T-cell (primary cell): ENCODE results near the gene LRRTM1. TPM values are rescaled to one million over a fixed set of nuclear protein-coding genes. Genes with fewer than 3 reads are reported as not detected.

Source experiments
- ATAC-seq, 4 experiments: fragments of 200-7000 bp in 3 of 4; fragments of 150-1000 bp in 1 of 4; cut with Tn5 transposase; replicated peaks in 1 of 4; 1 replicate in 3 of 4; 2 replicates in 1 of 4; pipeline ENCODE4 v1.10.0; 2021; ENCODE audit warnings: moderate library complexity in 3 of 4, mild to moderate bottlenecking in 2 of 4, moderate number of reproducible peaks in 1 of 4
- CTCF ChIA-PET, 2 donors: fragments of 300-600 bp; sonication (Branson Sonifier 250); formaldehyde crosslinking; loops; one replicate each; lab custom pipeline; 2022; ENCODE audit warnings: antibody characterized with exemption in 2 of 2; lab: Charles Lee
- POLR2A ChIA-PET, 2 donors: fragments of 300-600 bp; sonication (Branson Sonifier 250); formaldehyde crosslinking; loops; one replicate each; lab custom pipeline; 2022; ENCODE audit warnings: antibody characterized with exemption in 2 of 2; lab: Charles Lee
- DNase-seq, 35 experiments: peaks; one replicate each; pipeline versions ENCODE4 v3.0.0 to v3.0.0-alpha.2; 2013 to 2023
- H3K27ac ChIP-seq: one replicate; pipeline ENCODE4 v1.5.1; 2013; ENCODE audit warnings: low read length
- H3K27me3 ChIP-seq, 2 experiments: replicated peaks in 1 of 2; 1 replicate in 1 of 2; 2 replicates in 1 of 2; pipeline versions ENCODE4 v1.6.1 to v1.7.0; 2013; ENCODE audit warnings: low read length in 1 of 2, mixed read lengths in 1 of 2; ENCODE audit not compliant: control insufficient read depth in 2 of 2, insufficient read depth in 2 of 2; ENCODE audit errors: extremely low read depth in 1 of 2
- H3K36me3 ChIP-seq, 2 donors: 1 replicate in 1 of 2; 2 replicates in 1 of 2; pipeline versions ENCODE4 v1.6.1 to v1.7.0; 2013; ENCODE audit warnings: low read length in 1 of 2; ENCODE audit not compliant: control insufficient read depth in 2 of 2, insufficient read depth in 1 of 2; ENCODE audit errors: extremely low read depth in 1 of 2
- H3K4me1 ChIP-seq, 2 experiments: 1 replicate in 1 of 2; 2 replicates in 1 of 2; pipeline versions ENCODE4 v1.6.1 to v1.7.0; 2013; ENCODE audit warnings: low read length in 2 of 2, mixed read lengths in 1 of 2; ENCODE audit not compliant: insufficient read depth in 2 of 2, control insufficient read depth in 1 of 2; ENCODE audit errors: extremely low read depth in 1 of 2
- H3K4me3 ChIP-seq, 2 donors: 1 replicate in 1 of 2; 2 replicates in 1 of 2; pipeline versions ENCODE4 v1.5.1 to v1.7.0; 2013; ENCODE audit warnings: mild to moderate bottlenecking in 2 of 2, low read length in 1 of 2, moderate library complexity in 1 of 2; ENCODE audit not compliant: control insufficient read depth in 1 of 2; ENCODE audit errors: extremely low read depth in 1 of 2
- H3K9me3 ChIP-seq: 2 replicates; pipeline ENCODE4 v1.7.0; 2013
- H3K27ac Mint-ChIP-seq, 2 donors: one replicate each; pipeline ENCODE4 v1.8.0; 2020 to 2021; ENCODE audit warnings: mild to moderate bottlenecking in 2 of 2, mixed read lengths in 2 of 2
- H3K27me3 Mint-ChIP-seq, 2 donors: one replicate each; pipeline ENCODE4 v1.8.0; 2021 to 2022; ENCODE audit warnings: mixed read lengths in 2 of 2
- H3K36me3 Mint-ChIP-seq: one replicate; pipeline ENCODE4 v1.8.0; 2021; ENCODE audit warnings: mixed read lengths
- H3K4me1 Mint-ChIP-seq, 3 donors: one replicate each; pipeline ENCODE4 v1.8.0; 2020 to 2022; ENCODE audit warnings: mixed read lengths in 3 of 3, mild to moderate bottlenecking in 1 of 3
- H3K4me3 Mint-ChIP-seq, 3 donors: one replicate each; pipeline ENCODE4 v1.8.0; 2020 to 2022; ENCODE audit warnings: mild to moderate bottlenecking in 3 of 3, mixed read lengths in 3 of 3, moderate library complexity in 3 of 3
- H3K9me3 Mint-ChIP-seq, 3 donors: one replicate each; pipeline ENCODE4 v1.8.0; 2020 to 2022; ENCODE audit warnings: mixed read lengths in 3 of 3
- WGBS: methylation state at CpG from one replicate; pipeline ENCODE4 v1.1.5; 2013; ENCODE audit warnings: missing lambda C conversion rate; ENCODE audit not compliant: insufficient coverage; 5-methylcytosine and 5-hydroxymethylcytosine counted together
- total RNA-seq, 35 experiments: library from RNA in 6 of 35; stranded (reverse) in 6 of 35; fragments of 120-200 nt in 1 of 35; gene quantifications; one replicate each; pipeline versions ENCODE4 v1.2.1 to v1.2.4 and lab custom pipeline; 2013 to 2026

LRRTM1 gene
- total RNA-seq, 5 donors from 2014 or later (not counting 1 experiment from before 2014, with no cell fraction given) = not detected

- H3K27me3 Mint-ChIP-seq = peaks cover 0 to 1% of the 10 kb centered on the region in 2 donors
- CTCF ChIA-PET = no interaction called here
Measured at GRCh38 chr2:80326214-80326613, 21.7 kb upstream of the LRRTM1 start.

DNA sequence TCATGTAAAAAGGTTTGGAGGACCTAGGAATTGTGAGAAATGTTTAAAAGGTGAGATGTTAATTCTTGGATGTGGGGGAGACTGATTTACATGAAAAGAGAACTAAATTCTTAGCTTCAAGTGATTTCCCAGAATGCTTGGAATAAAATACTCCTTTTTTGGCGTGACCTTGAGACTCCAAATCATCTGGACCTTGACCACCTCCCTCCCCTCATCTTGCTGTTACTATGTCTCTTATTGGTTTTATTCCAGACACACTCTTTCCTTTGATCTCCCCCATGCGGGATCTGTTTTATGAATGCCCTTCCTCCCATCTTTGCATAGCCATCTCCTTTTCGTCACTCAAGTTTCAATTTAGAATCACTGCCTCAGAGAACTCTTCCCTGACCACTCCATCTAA lies 20.0 kb upstream of the LRRTM1 start:
- 69% methylated on average over 3 of the region's 3 CpGs for WGBS
- Histone ChIP-seq H3K4me1 (no peaks in the 10 kb centered on the region), H3K27me3 (peaks cover 6 to 9% of the 10 kb centered on the region in 2 experiments), H3K36me3 (no peaks in the 10 kb centered on the region), H3K27ac (no peak overlapping the region), H3K9me3 (no peaks in the 10 kb centered on the region), H3K4me3 (no peak overlapping the region)
- no peaks in the 10 kb centered on the region for H3K4me1 Mint-ChIP-seq
- CTCF ChIA-PET = no interaction called here
- no peak overlapping the region for H3K4me3 Mint-ChIP-seq
- no peak overlapping the region for H3K27ac Mint-ChIP-seq
- no peaks in the 10 kb centered on the region for H3K36me3 Mint-ChIP-seq
- POLR2A ChIA-PET = no interaction called here
- H3K9me3 Mint-ChIP-seq = no peaks in the 10 kb centered on the region
- no peak for DNase-seq
- ATAC-seq = no peak
- peaks cover 0 to 4% of the 10 kb centered on the region in 2 donors for H3K27me3 Mint-ChIP-seq

More at GRCh38 chr2:80326214-80326613, 21.7 kb upstream of the LRRTM1 start:
- Histone ChIP-seq H3K9me3 (no peaks in the 10 kb centered on the region), H3K27me3 (peaks cover 6 to 8% of the 10 kb centered on the region in 2 experiments), H3K36me3 (no peaks in the 10 kb centered on the region), H3K4me3 (no peak overlapping the region), H3K4me1 (no peaks in the 10 kb centered on the region), H3K27ac (no peak overlapping the region)
- Mint-ChIP-seq H3K4me1 (no peaks in the 10 kb centered on the region), H3K9me3 (peaks cover 0 to 4% (median 3%) of the 10 kb centered on the region in 3 donors), H3K36me3 (no peaks in the 10 kb centered on the region), H3K27ac (no peak overlapping the region), H3K4me3 (no peak overlapping the region)
- POLR2A ChIA-PET = no interaction called here
- DNase-seq (no peak), ATAC-seq (no peak)

DNA sequence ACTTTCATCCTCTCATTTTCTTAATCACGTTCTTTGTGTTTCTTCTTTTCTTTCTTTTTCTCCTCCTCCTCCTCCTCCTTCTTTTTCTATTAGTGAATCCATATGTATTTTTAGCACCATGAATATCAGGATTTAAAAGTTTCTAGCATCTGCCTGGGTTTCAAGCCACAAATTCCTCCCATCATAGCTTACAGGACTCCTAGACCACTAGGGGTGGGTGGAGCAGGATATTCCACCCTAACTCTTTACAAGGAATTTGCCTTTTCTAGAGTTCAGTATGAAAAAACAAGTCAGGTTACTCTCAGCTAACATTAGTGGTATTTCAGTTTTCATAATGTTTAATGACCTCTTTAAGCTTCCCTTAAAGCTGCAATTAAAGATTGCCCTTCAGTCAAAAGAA lies 19.1 kb upstream of the LRRTM1 start:
- Histone ChIP-seq H3K4me3 (no peak overlapping the region), H3K27me3 (peaks cover 6 to 9% of the 10 kb centered on the region in 2 experiments), H3K27ac (no peak overlapping the region), H3K4me1 (no peaks in the 10 kb centered on the region), H3K9me3 (no peaks in the 10 kb centered on the region), H3K36me3 (no peaks in the 10 kb centered on the region)
- no peaks in the 10 kb centered on the region for H3K36me3 Mint-ChIP-seq
- CTCF ChIA-PET = no interaction called here
- ATAC-seq (no peak), DNase-seq (no peak)
- no peak overlapping the region for H3K4me3 Mint-ChIP-seq
- WGBS = no CpG with 5 or more reads among the region's 1 CpG
- no peaks in the 10 kb centered on the region for H3K9me3 Mint-ChIP-seq
- H3K27ac Mint-ChIP-seq = no peak overlapping the region
- H3K27me3 Mint-ChIP-seq = peaks cover 0 to 4% of the 10 kb centered on the region in 2 donors
- POLR2A ChIA-PET = no interaction called here
- no peaks in the 10 kb centered on the region for H3K4me1 Mint-ChIP-seq

GRCh38 chr2:80322958-80323357 lies 18.4 kb upstream of the LRRTM1 start:
- WGBS = 21% methylated on average over 13 of the region's 14 CpGs
- CTCF ChIA-PET = no interaction called here

GRCh38 chr2:80322311-80322920 lies 17.9 kb upstream of the LRRTM1 start:
- WGBS = 7% methylated on average over 36 of the region's 42 CpGs
- Histone ChIP-seq H3K36me3 (no peaks in the 10 kb centered on the region), H3K27ac (no peak overlapping the region), H3K9me3 (no peaks in the 10 kb centered on the region), H3K4me3 (no peak overlapping the region), H3K4me1 (no peaks in the 10 kb centered on the region), H3K27me3 (peaks cover 6 to 9% of the 10 kb centered on the region in 2 experiments)
- CTCF ChIA-PET = no interaction called here
- no peak overlapping the region for H3K4me3 Mint-ChIP-seq
- no peaks in the 10 kb centered on the region for H3K36me3 Mint-ChIP-seq
- H3K27me3 Mint-ChIP-seq = peaks cover 0 to 4% of the 10 kb centered on the region in 2 donors
- peaks cover 0 to 4% (median 0%) of the 10 kb centered on the region in 3 donors for H3K9me3 Mint-ChIP-seq
- H3K27ac Mint-ChIP-seq = no peak overlapping the region
- H3K4me1 Mint-ChIP-seq = no peaks in the 10 kb centered on the region
- ATAC-seq (no peak), DNase-seq (no peak)
- POLR2A ChIA-PET = no interaction called here

More at GRCh38 chr2:80322958-80323357, 18.4 kb upstream of the LRRTM1 start:
- no peaks in the 10 kb centered on the region for H3K4me1 ChIP-seq
- H3K27ac Mint-ChIP-seq = no peak overlapping the region
- ATAC-seq = no peak
- no peak for DNase-seq
- no peaks in the 10 kb centered on the region for H3K36me3 Mint-ChIP-seq
- H3K4me3 ChIP-seq = no peak overlapping the region
- no peak overlapping the region for H3K4me3 Mint-ChIP-seq
- H3K27ac ChIP-seq = no peak overlapping the region
- peaks cover 6 to 9% of the 10 kb centered on the region in 2 experiments for H3K27me3 ChIP-seq
- H3K27me3 Mint-ChIP-seq = peaks cover 0 to 4% of the 10 kb centered on the region in 2 donors
- H3K4me1 Mint-ChIP-seq = no peaks in the 10 kb centered on the region
- H3K9me3 ChIP-seq = no peaks in the 10 kb centered on the region
- no peaks in the 10 kb centered on the region for H3K36me3 ChIP-seq
- POLR2A ChIA-PET = no interaction called here
- H3K9me3 Mint-ChIP-seq = no peaks in the 10 kb centered on the region

DNA sequence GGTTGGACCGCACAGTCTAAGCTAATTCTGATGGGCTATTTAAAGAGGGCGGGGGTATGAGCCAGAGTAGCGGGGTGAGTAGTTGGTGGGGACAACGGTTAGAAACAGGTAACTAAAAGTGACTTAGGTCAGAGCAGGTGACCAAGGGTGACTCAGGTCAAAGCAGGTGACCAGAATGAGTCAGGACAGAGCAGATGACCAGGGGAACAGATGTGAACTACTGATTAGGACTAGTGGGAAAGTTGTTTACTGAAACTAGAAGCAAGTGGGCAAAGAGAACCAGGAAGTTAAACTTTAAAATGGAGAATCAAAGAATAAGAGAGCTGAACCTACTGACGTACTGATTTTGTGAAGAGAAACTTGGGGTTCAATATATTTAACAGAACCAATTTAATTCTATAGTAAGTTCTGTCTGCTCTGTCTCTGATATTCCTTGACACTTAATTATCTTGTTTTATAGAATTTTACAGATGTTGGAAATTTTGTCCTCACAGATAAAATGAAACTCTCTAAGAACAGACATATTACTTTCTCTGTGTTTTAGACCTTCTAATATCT lies 7.8 kb upstream of the LRRTM1 start:
- Histone ChIP-seq H3K27ac (no peak overlapping the region), H3K27me3 (no peaks in the 10 kb centered on the region), H3K4me1 (no peaks in the 10 kb centered on the region), H3K36me3 (no peaks in the 10 kb centered on the region), H3K4me3 (no peak overlapping the region), H3K9me3 (no peaks in the 10 kb centered on the region)
- CTCF ChIA-PET = no interaction called here
- POLR2A ChIA-PET = no interaction called here
- H3K4me1 Mint-ChIP-seq = no peaks in the 10 kb centered on the region
- peaks cover 0 to 16% (median 15%) of the 10 kb centered on the region in 3 donors for H3K9me3 Mint-ChIP-seq
- no peak overlapping the region for H3K27ac Mint-ChIP-seq
- 85% methylated on average over 4 of the region's 5 CpGs for WGBS
- no peak for ATAC-seq
- H3K27me3 Mint-ChIP-seq = peaks cover 0 to 5% of the 10 kb centered on the region in 2 donors
- H3K36me3 Mint-ChIP-seq = no peaks in the 10 kb centered on the region
- H3K4me3 Mint-ChIP-seq = no peak overlapping the region
- DNase-seq = no peak
